GM23338 (cell line): Measurements from ENCODE around the gene TEX101. TPM values are rescaled to one million over a fixed set of nuclear protein-coding genes. Genes with fewer than 3 reads are reported as not detected.
A peak's percentile ranks its signal among the peaks of the same experiment; 100 is the strongest.

Experiments used
- ATAC-seq: fragments of 200-7000 bp; cut with Tn5 transposase; 3 replicates; pipeline ENCODE4 v1.9.1; 2020
- DNase-seq: peaks from one replicate; pipeline ENCODE4 v3.0.0-alpha.2; 2015; ENCODE audit warnings: low spot score
- H2AFZ ChIP-seq: fragments of 200-600 bp; sonication (generic); 2 replicates; pipeline ENCODE4 v1.8.0; 2016; ENCODE audit warnings: antibody characterized with exemption, mild to moderate bottlenecking, moderate library complexity
- H3F3A ChIP-seq: fragments of 200-600 bp; sonication (generic); replicated peaks from 2 replicates; pipeline ENCODE4 v1.8.0; 2017; ENCODE audit warnings: antibody characterized with exemption, mixed run types, low read depth
- H3K27ac ChIP-seq: fragments of 200-600 bp; sonication (generic); 2 replicates; pipeline ENCODE4 v1.6.1; 2016; ENCODE audit warnings: low read depth
- H3K27me3 ChIP-seq: fragments of 200-600 bp; sonication (generic); 2 replicates; pipeline ENCODE4 v1.8.0; 2016; ENCODE audit warnings: mild to moderate bottlenecking, mixed run types, moderate library complexity; ENCODE audit not compliant: insufficient read depth
- H3K36me3 ChIP-seq: fragments of 200-600 bp; sonication (generic); 2 replicates; pipeline ENCODE4 v1.8.0; 2016; ENCODE audit warnings: mild to moderate bottlenecking; ENCODE audit not compliant: insufficient read depth
- H3K4me1 ChIP-seq: fragments of 200-600 bp; sonication (generic); 2 replicates; pipeline ENCODE4 v1.8.0; 2016; ENCODE audit warnings: mild to moderate bottlenecking, moderate library complexity; ENCODE audit not compliant: insufficient read depth
- H3K4me2 ChIP-seq: fragments of 200-600 bp; sonication (generic); 2 replicates; pipeline ENCODE4 v1.7.1; 2017; ENCODE audit warnings: mixed run types
- H3K4me3 ChIP-seq: fragments of 200-600 bp; sonication (generic); 2 replicates; pipeline ENCODE4 v1.6.1; 2016; ENCODE audit warnings: mixed run types
- H3K79me2 ChIP-seq: fragments of 200-600 bp; sonication (generic); replicated peaks from 2 replicates; pipeline ENCODE4 v1.8.0; 2017; ENCODE audit warnings: mild to moderate bottlenecking; ENCODE audit not compliant: insufficient read depth
- H3K9me2 ChIP-seq: fragments of 200-600 bp; sonication (generic); 2 replicates; pipeline ENCODE4 v1.8.0; 2017; ENCODE audit not compliant: insufficient read depth
- H4K20me1 ChIP-seq: fragments of 200-600 bp; sonication (generic); replicated peaks from 2 replicates; pipeline ENCODE4 v1.8.0; 2017; ENCODE audit warnings: mild to moderate bottlenecking; ENCODE audit not compliant: insufficient read depth
- H3K27ac Mint-ChIP-seq: 2 replicates; pipeline ENCODE4 v1.8.0; 2020; ENCODE audit warnings: inconsistent platforms, mild to moderate bottlenecking, moderate library complexity, mixed read lengths
- H3K27me3 Mint-ChIP-seq: 3 replicates; pipeline ENCODE4 v1.8.0; 2022; ENCODE audit warnings: low read depth, mild to moderate bottlenecking, moderate library complexity, mixed read lengths, inconsistent platforms; ENCODE audit not compliant: insufficient read depth, poor library complexity
- H3K36me3 Mint-ChIP-seq: 3 replicates; pipeline ENCODE4 v1.8.0; 2021; ENCODE audit warnings: low read depth, mild to moderate bottlenecking, inconsistent platforms, moderate library complexity, mixed read lengths
- H3K4me1 Mint-ChIP-seq: 3 replicates; pipeline ENCODE4 v1.8.0; 2020; ENCODE audit warnings: mild to moderate bottlenecking, inconsistent platforms, mixed read lengths
- H3K4me3 Mint-ChIP-seq: 3 replicates; pipeline ENCODE4 v1.8.0; 2021; ENCODE audit warnings: moderate library complexity, mild to moderate bottlenecking, inconsistent platforms, mixed read lengths
- H3K9me3 Mint-ChIP-seq: 3 replicates; pipeline ENCODE4 v1.8.0; 2020; ENCODE audit warnings: moderate library complexity, mild to moderate bottlenecking, inconsistent platforms, mixed read lengths
- CREB1 ChIP-seq: fragments of 250-450 bp; sonication (Bioruptor Pico); IDR thresholded peaks from 2 replicates; pipeline ENCODE4 v1.5.0; 2020; ENCODE audit warnings: low read depth, mild to moderate bottlenecking, moderate library complexity
- CTCF ChIP-seq, 2 experiments: fragments of 200-600 bp in 1 of 2; sonication (generic) in 1 of 2; conservative IDR thresholded peaks; 2 replicates each; pipeline versions ENCODE4 v1.5.1 to v1.6.1; 2016 to 2017; ENCODE audit warnings: antibody characterized with exemption in 2 of 2, low read depth in 2 of 2, mild to moderate bottlenecking in 2 of 2, moderate library complexity in 1 of 2
- ETS1 ChIP-seq: IDR thresholded peaks from 2 replicates; pipeline ENCODE4 v1.6.1; 2016; ENCODE audit warnings: antibody characterized with exemption
- EZH2 ChIP-seq: fragments of 200-600 bp; sonication (generic); IDR thresholded peaks from one replicate; pipeline ENCODE4 v1.8.0; 2017; ENCODE audit warnings: antibody characterized with exemption, mild to moderate bottlenecking, low read depth; ENCODE audit not compliant: unreplicated experiment
- EZH2phosphoT487 ChIP-seq: fragments of 200-600 bp; sonication (generic); IDR thresholded peaks from one replicate; pipeline ENCODE4 v1.8.1; 2018; ENCODE audit warnings: antibody characterized with exemption; ENCODE audit not compliant: unreplicated experiment
- JUNB ChIP-seq: IDR thresholded peaks from one replicate; pipeline ENCODE4 v1.6.1; 2016; ENCODE audit warnings: antibody characterized with exemption; ENCODE audit not compliant: unreplicated experiment
- NANOG ChIP-seq: IDR thresholded peaks from 2 replicates; pipeline ENCODE4 v1.6.1; 2016; ENCODE audit warnings: antibody characterized with exemption, borderline replicate concordance
- POLR2AphosphoS5 ChIP-seq: IDR thresholded peaks from 2 replicates; pipeline ENCODE4 v1.6.1; 2016; ENCODE audit warnings: antibody characterized with exemption, low read depth
- REST ChIP-seq: IDR thresholded peaks from one replicate; pipeline ENCODE4 v1.6.1; 2018; ENCODE audit warnings: antibody characterized with exemption; ENCODE audit not compliant: unreplicated experiment
- ZNF114 ChIP-seq: fragments of 250-450 bp; sonication (Bioruptor Pico); IDR thresholded peaks from 2 replicates; pipeline ENCODE4 v1.5.0; 2020; ENCODE audit warnings: mild to moderate bottlenecking, moderate library complexity
- ZNF331 ChIP-seq: fragments of 250-450 bp; sonication (Bioruptor Pico); IDR thresholded peaks from 2 replicates; pipeline ENCODE4 v1.5.0; 2020; ENCODE audit warnings: low read depth, mild to moderate bottlenecking, moderate library complexity
- ZNF462 ChIP-seq: fragments of 250-450 bp; sonication (Bioruptor Pico); IDR thresholded peaks from 2 replicates; pipeline ENCODE4 v1.5.0; 2020; ENCODE audit warnings: mild to moderate bottlenecking, moderate library complexity
- polyA plus RNA-seq: library from polyadenylated mRNA; unstranded; fragments of >200 nt; fragmentation: Nextera tagmentation; extraction: Ambion mirVana; gene quantifications from 2 replicates; pipeline ENCODE4 v1.2.1, GENCODE V29; 2016
- total RNA-seq: library from RNA; depleted of rRNA; stranded (reverse); fragments of >200 nt; shearing (Covaris generic); gene quantifications from 2 replicates; pipeline ENCODE4 v1.2.3, GENCODE V29; 2014

The TEX101 gene
- total and polyA plus RNA-seq, 2 experiments from 2014 or later: not detected

GRCh38 chr19:43461303-43461702 is 46.6 kb downstream of the TEX101 start (continued):
- TF ChIP-seq EZH2: no peak
- no peak for TF ChIP-seq CTCF (conservative IDR thresholded peaks at IDR 0.05; ENCODE audit: low read depth in 2 of 2)
- TF ChIP-seq ETS1: no peak
- TF ChIP-seq JUNB: no peak
- no peak for TF ChIP-seq POLR2AphosphoS5
- no peak for TF ChIP-seq CREB1 (CRISPR knock-in tag)

- Histone ChIP-seq H3K36me3 (no peaks in the 10 kb centered on the region), H3K9me2 (no peaks in the 10 kb centered on the region), H3K27ac (peak overlapping the region; percentile 83), H4K20me1 (no peaks in the 10 kb centered on the region), H2AFZ (peak overlapping the region; percentile 96), H3K4me1 (peaks cover 15% of the 10 kb centered on the region), H3K27me3 (peaks cover 26% of the 10 kb centered on the region), H3K4me3 (peak overlapping the region; percentile 89), H3F3A (peaks cover 14% of the 10 kb centered on the region), H3K79me2 (no peaks in the 10 kb centered on the region), H3K4me2 (peak overlapping the region; percentile 87)
- Mint-ChIP-seq H3K4me1 (peaks cover 8% of the 10 kb centered on the region), H3K27me3 (peaks cover 14% of the 10 kb centered on the region), H3K27ac (peak overlapping the region; percentile 89; the same call in 1 of the 2 replicates), H3K36me3 (no peaks in the 10 kb centered on the region), H3K4me3 (peak overlapping the region; percentile 94), H3K9me3 (no peaks in the 10 kb centered on the region)
- DNase-seq (no peak), ATAC-seq (no peak)
- TF ChIP-seq ZNF331 (CRISPR knock-in tag) (no peak), ZNF462 (CRISPR knock-in tag) (no peak), EZH2phosphoT487 (no peak), CREB1 (CRISPR knock-in tag) (no peak), REST (no peak), ZNF114 (no peak), POLR2AphosphoS5 (no peak), NANOG (no peak), ETS1 (no peak)
Measured at GRCh38 chr19:43462383-43462782, 47.7 kb downstream of the TEX101 start.
